ENCODE data around the gene ZNF222.

The ZNF222 gene

DNA sequence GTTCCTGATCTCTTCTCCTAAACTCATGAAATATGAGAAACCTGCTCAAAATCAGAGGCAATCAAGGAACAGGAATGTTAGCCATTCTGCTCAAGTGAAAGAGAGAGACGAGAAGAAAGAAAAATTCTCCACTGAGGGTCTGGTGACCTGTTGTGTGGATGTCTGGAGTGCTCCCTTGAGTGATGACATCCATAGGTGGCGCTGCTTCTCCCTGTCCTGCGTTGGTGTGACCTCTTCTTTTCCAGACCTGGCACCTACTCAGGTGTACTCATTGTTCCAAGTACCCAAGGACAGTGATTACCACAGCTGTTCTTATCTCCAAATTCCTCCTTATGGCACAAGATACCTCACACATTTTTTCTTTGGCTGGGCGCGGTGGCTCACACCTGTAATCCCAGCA, 30.7 kb downstream of the ZNF222 start:
- DNase-seq, result no peak

DNA sequence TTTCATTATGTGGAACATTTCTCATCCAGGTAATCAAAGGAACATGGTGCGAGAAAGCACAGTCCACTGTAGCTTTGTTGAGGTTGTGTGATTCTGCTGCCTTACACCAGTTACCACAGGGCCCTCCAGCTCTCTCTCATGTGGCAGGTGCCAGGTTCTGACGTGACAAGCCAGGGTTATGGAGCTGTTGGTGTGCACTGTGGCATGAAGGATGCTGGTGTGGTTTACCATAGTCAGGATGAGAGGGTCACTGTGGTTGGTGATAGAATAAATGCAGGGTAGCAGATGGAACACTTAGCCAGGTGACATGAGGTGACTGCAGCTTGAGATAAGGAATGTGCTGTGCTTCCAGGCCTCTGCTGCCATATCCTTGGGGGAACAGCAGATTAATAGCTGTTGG, 34.0 kb downstream of the ZNF222 start:
- DNase-seq, result no peak

DNA sequence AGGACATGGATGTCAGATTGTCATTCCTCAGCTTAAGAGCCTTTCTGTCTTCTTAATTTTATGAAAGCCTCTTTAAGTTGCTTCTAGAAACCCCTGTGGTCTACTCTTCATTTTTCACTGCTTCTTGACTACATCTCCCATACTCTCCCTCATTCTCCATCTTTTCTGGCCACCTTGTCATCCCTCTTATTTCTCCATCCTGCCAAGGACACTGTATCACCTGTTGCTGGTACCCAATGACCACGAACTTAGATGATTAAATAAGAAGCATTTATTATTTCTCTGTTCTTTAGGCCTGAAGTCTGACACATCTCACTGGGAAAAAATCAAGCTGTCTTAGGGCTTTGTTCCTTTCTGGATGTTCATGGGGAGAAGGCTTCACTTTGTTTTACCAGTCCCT, 35.9 kb downstream of the ZNF222 start:
- DNase-seq, result no peak

DNA sequence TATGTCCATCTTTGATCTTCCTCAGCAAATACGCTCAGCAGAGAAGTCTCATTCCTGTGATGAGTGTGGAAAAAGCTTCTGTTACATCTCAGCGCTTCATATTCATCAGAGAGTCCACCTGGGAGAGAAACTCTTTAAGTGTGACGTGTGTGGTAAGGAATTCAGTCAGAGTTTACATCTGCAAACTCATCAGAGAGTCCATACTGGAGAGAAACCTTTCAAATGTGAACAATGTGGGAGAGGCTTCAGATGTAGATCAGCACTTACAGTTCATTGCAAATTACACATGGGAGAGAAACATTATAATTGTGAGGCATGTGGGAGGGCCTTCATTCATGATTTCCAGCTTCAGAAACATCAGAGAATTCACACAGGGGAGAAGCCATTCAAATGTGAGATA, 41.1 kb downstream of the ZNF222 start:
- no peak for DNase-seq

DNA sequence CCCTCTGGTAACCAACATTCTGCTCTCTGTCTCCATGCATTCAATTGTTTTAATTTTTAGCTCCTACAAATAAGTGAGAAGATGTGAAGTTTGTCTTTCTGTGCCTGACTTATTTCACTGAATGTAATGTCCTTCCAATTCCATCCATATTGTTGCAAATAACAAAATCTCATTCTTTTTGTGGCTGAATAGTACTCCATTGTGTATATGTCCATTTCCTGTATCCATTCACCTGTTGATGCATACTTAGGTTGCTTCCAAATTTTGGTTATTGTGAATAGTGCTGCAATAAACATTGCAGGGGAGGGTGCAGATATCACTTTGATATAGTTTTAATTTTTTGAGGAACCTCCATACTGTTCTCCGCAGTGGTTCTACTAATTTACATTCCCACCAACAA, 44.2 kb downstream of the ZNF222 start:
- DNase-seq, result no peak

DNA sequence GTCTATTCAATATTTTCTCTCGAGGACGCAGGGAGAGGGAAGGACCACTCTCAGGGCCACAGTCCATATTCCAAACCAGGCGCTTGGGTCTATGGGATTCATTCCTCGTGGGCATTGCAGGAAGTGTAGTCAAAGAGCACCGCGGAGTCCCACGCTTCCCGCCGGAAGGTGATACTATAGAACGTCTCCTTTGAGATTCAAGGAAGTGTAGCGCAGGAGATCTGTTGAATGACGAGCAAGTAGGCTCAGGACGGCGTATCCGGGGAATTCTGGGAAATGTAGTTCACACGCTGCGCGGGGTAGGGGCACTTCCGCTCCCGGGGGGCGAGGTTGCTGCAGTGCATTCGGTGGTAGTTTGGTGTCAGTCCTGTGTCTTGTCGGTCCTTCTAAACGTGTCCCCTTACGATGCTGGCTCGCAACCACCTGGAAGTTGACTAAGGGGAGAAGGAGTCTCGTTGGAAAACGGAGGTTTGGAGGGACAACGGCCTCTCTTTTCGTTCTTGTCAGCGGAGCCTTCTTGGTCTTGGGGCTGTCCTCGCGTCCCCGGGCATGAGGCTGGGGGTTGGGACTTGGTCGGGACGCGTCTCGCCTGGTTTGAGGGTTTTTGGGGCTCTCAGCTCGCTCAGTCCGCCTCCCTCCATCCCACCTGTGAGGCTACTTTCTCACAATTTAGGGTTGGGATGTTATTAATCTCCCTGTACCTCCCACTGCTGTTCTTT, 46.8 kb downstream of the ZNF222 start, which contains the start of gene ZNF284:
TSS of gene ZNF284 (plus strand) at position 336 of the 719 bp plus-strand sequence. CDS start 4,231 bp downstream, outside the sequence.
- DNase-seq, result peak; percentile 94

DNA sequence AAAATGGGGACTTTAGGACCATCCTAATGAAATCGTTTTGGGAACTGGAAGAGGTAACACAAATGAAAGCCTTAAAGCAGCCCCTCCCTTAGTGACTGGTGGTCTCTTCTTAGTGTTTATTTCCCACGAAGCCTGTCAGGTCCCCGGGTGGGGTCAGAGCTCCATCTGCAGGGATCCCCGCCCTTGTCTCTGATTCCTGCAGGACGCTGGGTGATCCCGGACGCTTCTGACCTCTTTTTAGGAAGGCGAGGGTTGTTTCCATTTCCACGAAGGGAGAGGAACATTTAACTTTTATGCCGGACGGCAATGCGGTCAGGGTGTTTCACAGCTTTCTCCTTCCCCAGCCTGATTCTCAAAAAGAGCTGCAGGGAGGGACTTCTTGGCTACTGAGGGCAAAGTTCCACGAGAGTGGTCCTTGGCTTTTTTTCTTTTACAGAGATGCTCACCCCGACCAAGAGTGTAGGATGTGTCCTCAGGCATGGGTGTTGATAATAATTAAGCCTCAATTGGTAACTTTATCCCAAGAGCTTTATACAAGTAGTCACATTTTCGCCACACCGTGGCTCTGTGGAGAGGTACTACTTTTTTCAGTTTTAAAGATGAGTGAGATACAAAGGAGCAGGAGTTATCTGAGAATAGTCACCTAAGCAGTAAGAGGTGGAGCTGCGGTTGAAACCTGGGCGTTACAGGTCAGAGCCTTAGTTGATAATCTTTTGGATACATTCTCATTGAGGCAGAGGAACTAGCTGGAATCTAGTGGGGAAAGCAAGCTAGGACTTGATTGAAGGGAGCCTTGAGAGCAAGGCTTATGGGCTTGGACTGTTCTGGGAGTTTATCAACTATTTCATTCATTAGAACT, 47.6 kb downstream of the ZNF222 start:
- peak; percentile 15 for DNase-seq

DNA sequence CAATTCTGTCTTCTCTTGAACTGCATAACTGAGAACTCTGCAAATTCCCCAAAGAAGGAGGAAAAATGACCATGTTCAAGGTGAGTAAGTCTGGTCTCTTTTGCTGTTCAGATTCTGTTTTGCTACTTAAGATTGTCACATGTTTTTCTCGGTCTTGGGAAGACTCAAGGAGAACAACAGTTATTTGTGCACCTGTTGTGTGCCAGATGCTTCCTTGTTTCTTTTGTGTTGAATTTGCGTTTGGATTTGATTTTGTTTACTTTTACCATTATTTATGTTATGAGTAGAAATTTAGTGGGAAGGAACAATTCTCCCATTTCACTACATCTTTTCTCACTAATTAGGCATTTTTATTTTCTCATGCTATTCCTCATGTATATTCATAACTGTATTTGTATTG, 51.1 kb downstream of the ZNF222 start:
- DNase-seq, result no peak

All from EL (cell line).